ENCODE data around the gene TMEM40.
"Not testable (repeated sequence)": the region's sequence is repeated elsewhere in the genome, so short reads cannot be mapped to it uniquely, and the experiment has no call there.

TMEM40 gene

DNA sequence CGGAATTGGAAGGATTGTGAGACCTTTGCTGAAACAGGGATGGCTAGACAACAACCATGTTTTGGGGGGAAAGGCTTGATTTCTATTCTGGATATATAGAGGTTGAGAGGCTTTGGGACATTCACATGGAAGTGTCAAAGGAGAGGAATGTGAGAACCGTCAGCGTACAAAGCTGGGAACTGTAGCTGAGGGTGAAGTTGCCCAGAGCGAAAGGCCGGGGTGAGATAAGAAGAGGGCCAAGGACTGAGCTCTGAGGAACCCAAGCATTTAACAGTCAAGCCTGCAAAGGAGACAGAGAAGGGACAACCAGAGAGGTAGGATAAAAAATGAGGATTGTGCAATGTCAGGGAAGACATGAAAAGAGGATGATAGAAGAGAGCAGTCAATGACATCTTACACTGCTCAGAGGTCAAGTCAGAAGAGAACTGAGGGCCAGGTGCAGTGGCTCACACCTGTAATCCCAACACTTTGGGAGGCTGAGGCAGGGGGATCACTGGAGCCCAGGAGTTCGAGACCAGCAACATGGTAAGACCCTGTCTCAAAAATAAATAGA, 53.6 kb downstream of the TMEM40 start:
- H3K36me3 ChIP-seq (ENCODE audit: control insufficient read depth, insufficient read depth, low read length), result no peaks in the 10 kb centered on the region

GRCh38 chr3:12702501-12702900, 56.6 kb downstream of the TMEM40 start:
- Histone ChIP-seq H3K4me3 (ENCODE audit: low read length) (no peak overlapping the region), H3K27me3 (ENCODE audit: control insufficient read depth, insufficient read depth, low read length) (no peaks in the 10 kb centered on the region), H3K9ac (ENCODE audit: low read length) (no peak overlapping the region), H3K4me1 (ENCODE audit: control insufficient read depth, insufficient read depth, low read length) (no peaks in the 10 kb centered on the region), H3K36me3 (ENCODE audit: control insufficient read depth, insufficient read depth, low read length) (no peaks in the 10 kb centered on the region), H3K9me3 (ENCODE audit: control insufficient read depth, low read length) (no peaks in the 10 kb centered on the region)

More for the DNA sequence above, 53.6 kb downstream of the TMEM40 start:
- Histone ChIP-seq H3K27me3 (ENCODE audit: control insufficient read depth, insufficient read depth, low read length) (no peaks in the 10 kb centered on the region), H3K4me3 (ENCODE audit: low read length) (no peak overlapping the region), H3K4me1 (ENCODE audit: control insufficient read depth, insufficient read depth, low read length) (no peaks in the 10 kb centered on the region), H3K9me3 (ENCODE audit: control insufficient read depth, low read length) (no peaks in the 10 kb centered on the region), H3K9ac (ENCODE audit: low read length) (no peak overlapping the region)

- not testable (repeated sequence) for H3K4me1 ChIP-seq (ENCODE audit: control insufficient read depth, insufficient read depth, low read length); H3K9ac ChIP-seq (ENCODE audit: low read length); H3K27me3 ChIP-seq (ENCODE audit: control insufficient read depth, insufficient read depth, low read length); H3K36me3 ChIP-seq (ENCODE audit: control insufficient read depth, insufficient read depth, low read length); H3K9me3 ChIP-seq (ENCODE audit: control insufficient read depth, low read length); H3K4me3 ChIP-seq (ENCODE audit: low read length)
Measured at GRCh38 chr3:12701601-12702000, 57.5 kb downstream of the TMEM40 start.

DNA sequence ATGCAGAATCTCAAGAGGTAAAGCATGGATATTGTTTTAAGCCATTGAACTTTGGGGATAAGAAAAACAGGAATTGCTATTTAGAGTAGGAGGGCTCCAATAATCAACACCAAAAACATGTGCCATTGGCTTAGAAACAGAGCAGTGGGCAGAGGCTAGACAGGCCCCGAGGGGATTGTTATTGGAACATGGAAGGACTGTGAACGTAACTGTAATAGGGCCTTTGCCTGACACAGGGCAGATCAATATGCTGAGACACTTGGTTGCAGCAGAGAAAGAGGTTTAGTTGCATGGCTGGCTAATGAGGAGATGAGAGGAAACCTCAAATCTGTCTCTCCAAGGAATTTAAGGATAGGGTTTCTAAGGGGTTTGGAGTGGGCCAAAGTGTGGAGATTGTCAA, 58.3 kb downstream of the TMEM40 start:
- H3K9ac ChIP-seq (ENCODE audit: low read length), result no peak overlapping the region
- H3K36me3 ChIP-seq (ENCODE audit: control insufficient read depth, insufficient read depth, low read length), result no peaks in the 10 kb centered on the region
- H3K27me3 ChIP-seq (ENCODE audit: control insufficient read depth, insufficient read depth, low read length), result no peaks in the 10 kb centered on the region
- no peaks in the 10 kb centered on the region for H3K9me3 ChIP-seq (ENCODE audit: control insufficient read depth, low read length)
- H3K4me3 ChIP-seq (ENCODE audit: low read length), result no peak overlapping the region
- H3K4me1 ChIP-seq (ENCODE audit: control insufficient read depth, insufficient read depth, low read length), result no peaks in the 10 kb centered on the region

- Histone ChIP-seq H3K27me3 (ENCODE audit: control insufficient read depth, insufficient read depth, low read length) (no peaks in the 10 kb centered on the region), H3K4me1 (ENCODE audit: control insufficient read depth, insufficient read depth, low read length) (peaks cover 19% of the 10 kb centered on the region), H3K36me3 (ENCODE audit: control insufficient read depth, insufficient read depth, low read length) (no peaks in the 10 kb centered on the region), H3K9ac (ENCODE audit: low read length) (no peak overlapping the region), H3K9me3 (ENCODE audit: control insufficient read depth, low read length) (no peaks in the 10 kb centered on the region), H3K4me3 (ENCODE audit: low read length) (no peak overlapping the region)
Measured at GRCh38 chr3:12695916-12696315, 63.1 kb downstream of the TMEM40 start.

GRCh38 chr3:12695112-12695511, 63.9 kb downstream of the TMEM40 start:
- Histone ChIP-seq H3K27me3 (ENCODE audit: control insufficient read depth, insufficient read depth, low read length) (no peaks in the 10 kb centered on the region), H3K36me3 (ENCODE audit: control insufficient read depth, insufficient read depth, low read length) (no peaks in the 10 kb centered on the region), H3K4me3 (ENCODE audit: low read length) (no peak overlapping the region), H3K4me1 (ENCODE audit: control insufficient read depth, insufficient read depth, low read length) (peaks cover 19% of the 10 kb centered on the region), H3K9ac (ENCODE audit: low read length) (no peak overlapping the region), H3K9me3 (ENCODE audit: control insufficient read depth, low read length) (no peaks in the 10 kb centered on the region)

- Histone ChIP-seq H3K27me3 (ENCODE audit: control insufficient read depth, insufficient read depth, low read length) (no peaks in the 10 kb centered on the region), H3K36me3 (ENCODE audit: control insufficient read depth, insufficient read depth, low read length) (no peaks in the 10 kb centered on the region), H3K9ac (ENCODE audit: low read length) (no peak overlapping the region), H3K4me3 (ENCODE audit: low read length) (no peak overlapping the region), H3K4me1 (ENCODE audit: control insufficient read depth, insufficient read depth, low read length) (peaks cover 19% of the 10 kb centered on the region), H3K9me3 (ENCODE audit: control insufficient read depth, low read length) (no peaks in the 10 kb centered on the region)
Measured at GRCh38 chr3:12692444-12692843, 66.6 kb downstream of the TMEM40 start.

DNA sequence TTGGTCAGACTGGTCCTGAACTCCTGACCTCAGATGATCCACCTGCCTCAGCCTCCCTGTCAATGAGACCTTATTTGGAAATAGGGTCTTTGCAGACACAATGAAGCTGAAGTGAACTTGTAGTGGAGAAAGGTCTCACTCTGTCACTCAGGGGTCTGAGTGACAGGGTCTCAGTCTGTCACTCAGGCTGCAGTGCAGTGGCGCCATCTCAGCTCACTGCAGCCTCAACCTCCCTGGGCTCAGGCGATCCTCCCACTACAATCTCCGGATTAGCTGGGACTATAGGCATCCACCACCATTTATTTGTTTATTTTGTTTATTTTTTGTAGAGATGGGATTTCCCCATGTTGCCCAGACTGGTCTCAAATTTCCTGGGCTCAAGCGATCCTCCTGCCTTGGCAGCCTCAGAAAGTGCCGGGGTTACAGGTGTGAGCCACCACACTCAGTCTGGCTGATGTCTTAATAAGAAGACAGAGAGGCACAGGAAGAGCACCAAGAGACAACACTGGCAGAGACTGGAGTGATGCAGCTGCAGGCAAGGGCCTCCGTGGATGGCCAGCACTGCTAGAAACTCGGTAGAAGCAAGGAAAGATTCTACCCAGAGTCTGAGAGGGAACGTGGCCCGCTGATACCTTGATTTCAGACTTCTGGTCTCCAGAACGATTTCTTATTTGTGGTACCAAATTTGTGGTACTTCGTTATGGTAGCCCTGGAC, 68.9 kb downstream of the TMEM40 start:
- Histone ChIP-seq H3K4me3 (ENCODE audit: low read length) (no peak overlapping the region), H3K36me3 (ENCODE audit: control insufficient read depth, insufficient read depth, low read length) (no peaks in the 10 kb centered on the region), H3K4me1 (ENCODE audit: control insufficient read depth, insufficient read depth, low read length) (peaks cover 19% of the 10 kb centered on the region), H3K9me3 (ENCODE audit: control insufficient read depth, low read length) (no peaks in the 10 kb centered on the region), H3K9ac (ENCODE audit: low read length) (no peak overlapping the region), H3K27me3 (ENCODE audit: control insufficient read depth, insufficient read depth, low read length) (no peaks in the 10 kb centered on the region)

DNA sequence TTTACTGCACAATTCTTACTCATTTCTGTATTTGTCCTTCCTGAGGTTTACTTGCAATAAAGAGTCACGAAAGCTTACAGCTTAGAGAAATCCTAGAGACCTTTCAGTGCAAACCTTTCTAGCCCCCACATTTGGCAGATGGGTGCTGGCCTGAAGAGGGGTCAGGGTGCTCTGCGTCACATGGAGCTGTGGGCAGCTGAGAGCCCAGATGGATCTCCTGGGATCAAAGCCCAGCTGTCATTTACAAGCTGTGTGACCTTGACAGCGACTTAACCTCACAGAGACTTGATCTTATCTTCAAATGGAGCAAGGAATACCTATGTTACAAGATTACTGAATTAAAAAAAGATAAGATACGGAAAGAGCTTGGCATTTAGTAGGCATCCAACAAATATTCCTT, 71.1 kb downstream of the TMEM40 start:
- Histone ChIP-seq H3K9ac (ENCODE audit: low read length) (no peak overlapping the region), H3K4me1 (ENCODE audit: control insufficient read depth, insufficient read depth, low read length) (peaks cover 4% of the 10 kb centered on the region), H3K36me3 (ENCODE audit: control insufficient read depth, insufficient read depth, low read length) (no peaks in the 10 kb centered on the region), H3K9me3 (ENCODE audit: control insufficient read depth, low read length) (no peaks in the 10 kb centered on the region), H3K27me3 (ENCODE audit: control insufficient read depth, insufficient read depth, low read length) (no peaks in the 10 kb centered on the region), H3K4me3 (ENCODE audit: low read length) (no peak overlapping the region)

- H3K9me3 ChIP-seq (ENCODE audit: control insufficient read depth, low read length), result no peaks in the 10 kb centered on the region
- no peaks in the 10 kb centered on the region for H3K36me3 ChIP-seq (ENCODE audit: control insufficient read depth, insufficient read depth, low read length)
- no peak overlapping the region for H3K9ac ChIP-seq (ENCODE audit: low read length)
- H3K4me1 ChIP-seq (ENCODE audit: control insufficient read depth, insufficient read depth, low read length), result no peaks in the 10 kb centered on the region
- H3K4me3 ChIP-seq (ENCODE audit: low read length), result no peak overlapping the region
- no peaks in the 10 kb centered on the region for H3K27me3 ChIP-seq (ENCODE audit: control insufficient read depth, insufficient read depth, low read length)
Measured at GRCh38 chr3:12686096-12686495, 73.0 kb downstream of the TMEM40 start.

All from mucosa of stomach (tissue), 1 donor.